Spleen (tissue), 7 donors: ENCODE measurements around the gene NUP85.
"Not testable (repeated sequence)": the region's sequence is repeated elsewhere in the genome, so short reads cannot be mapped to it uniquely, and the experiment has no call there.

Experiments
- POLR2A ChIP-seq, 3 donors: fragments of 450-650 bp; IDR thresholded peaks; one replicate each; pipeline ENCODE4 v1.5.1; 2017; ENCODE audit warnings: antibody characterized with exemption in 3 of 3, mild to moderate bottlenecking in 1 of 3
- POLR2AphosphoS5 ChIP-seq, 3 donors: sonication (generic); formaldehyde crosslinking; IDR thresholded peaks; one replicate each; pipeline ENCODE4 v1.5.1; 2017; ENCODE audit warnings: antibody characterized with exemption in 3 of 3
- TF ChIP-seq, protein P1 (sequence below), 11 experiments: fragments of 200-600 bp in 7 of 11; fragments of 450-650 bp in 4 of 11; sonication (generic) in 4 of 11; IDR thresholded peaks in 8 of 11; conservative IDR thresholded peaks in 3 of 11; 1 replicate in 7 of 11; 2 replicates in 4 of 11; pipeline versions ENCODE4 v1.4.0 to v1.8.0; 2016 to 2021; ENCODE audit warnings: antibody characterized with exemption in 11 of 11, inconsistent platforms in 4 of 11, mild to moderate bottlenecking in 1 of 11
- donor health status: DM: no; HTN: no; CAD: no; lungs with moderate emphysema.
- donor health status: DM: no; HTN: no; CAD: no.
- donor health status: DM: no; HTN: no; CAD: no.

- TF ChIP-seq, protein P1, sequence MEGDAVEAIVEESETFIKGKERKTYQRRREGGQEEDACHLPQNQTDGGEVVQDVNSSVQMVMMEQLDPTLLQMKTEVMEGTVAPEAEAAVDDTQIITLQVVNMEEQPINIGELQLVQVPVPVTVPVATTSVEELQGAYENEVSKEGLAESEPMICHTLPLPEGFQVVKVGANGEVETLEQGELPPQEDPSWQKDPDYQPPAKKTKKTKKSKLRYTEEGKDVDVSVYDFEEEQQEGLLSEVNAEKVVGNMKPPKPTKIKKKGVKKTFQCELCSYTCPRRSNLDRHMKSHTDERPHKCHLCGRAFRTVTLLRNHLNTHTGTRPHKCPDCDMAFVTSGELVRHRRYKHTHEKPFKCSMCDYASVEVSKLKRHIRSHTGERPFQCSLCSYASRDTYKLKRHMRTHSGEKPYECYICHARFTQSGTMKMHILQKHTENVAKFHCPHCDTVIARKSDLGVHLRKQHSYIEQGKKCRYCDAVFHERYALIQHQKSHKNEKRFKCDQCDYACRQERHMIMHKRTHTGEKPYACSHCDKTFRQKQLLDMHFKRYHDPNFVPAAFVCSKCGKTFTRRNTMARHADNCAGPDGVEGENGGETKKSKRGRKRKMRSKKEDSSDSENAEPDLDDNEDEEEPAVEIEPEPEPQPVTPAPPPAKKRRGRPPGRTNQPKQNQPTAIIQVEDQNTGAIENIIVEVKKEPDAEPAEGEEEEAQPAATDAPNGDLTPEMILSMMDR (IDR thresholded peaks at IDR 0.05 in 8 of 11, conservative IDR thresholded peaks at IDR 0.05 in 3 of 11), result not testable (repeated sequence)
- TF ChIP-seq POLR2A, POLR2AphosphoS5 (IDR thresholded peaks at IDR 0.05): not testable (repeated sequence)
Measured at GRCh38 chr17:75280189-75280588, 74.7 kb downstream of the NUP85 start.
